ENCODE results near the gene SSUH2. TPM values are rescaled to one million over a fixed set of nuclear protein-coding genes. Genes with fewer than 3 reads are reported as not detected.

Gene SSUH2
- total and polyA plus RNA-seq, 2 of the 13 experiments (the other 11 are each of a cell fraction or from before 2014, with no cell fraction given): 38.1 to 136 TPM

GRCh38 chr3:8617921-8618320, 26.7 kb downstream of the SSUH2 start (continued):
- TF ChIP-seq TERF1 (CRISPR knock-in tag; IDR thresholded peaks at IDR 0.05): no peak
- no peak for TF ChIP-seq ZSCAN29 (CRISPR knock-in tag; conservative IDR thresholded peaks at IDR 0.05)
- no peak for TF ChIP-seq ZBTB33 (CRISPR knock-in tag; IDR thresholded peaks at IDR 0.05)
- TF ChIP-seq AKAP8 (CRISPR knock-in tag; IDR thresholded peaks at IDR 0.05): 0 out of 2 replicates have a peak, but pooled peaks have one; percentile 22
- no peak for TF ChIP-seq IKZF4 (CRISPR knock-in tag; IDR thresholded peaks at IDR 0.05; ENCODE audit: borderline replicate concordance, low read depth, not compliant biosample characterization)
- no peak for TF ChIP-seq CHCHD3 (CRISPR knock-in tag; IDR thresholded peaks at IDR 0.05)
- TF ChIP-seq ZSCAN22 (CRISPR knock-in tag; IDR thresholded peaks at IDR 0.05): no peak
- TF ChIP-seq AGO2 (optimal IDR thresholded peaks at IDR 0.05; ENCODE audit: low read depth, low read length): peak; percentile 31
- no peak for TF ChIP-seq NPAS2 (CRISPR knock-in tag; IDR thresholded peaks at IDR 0.05; ENCODE audit: borderline replicate concordance)

- BruUV-seq (replicated peaks): no TSS peak
- TF ChIP-seq BCL6 (CRISPR knock-in tag; IDR thresholded peaks at IDR 0.05) (no peak), ZNF20 (CRISPR knock-in tag; IDR thresholded peaks at IDR 0.05) (no peak), NFRKB (IDR thresholded peaks at IDR 0.05) (no peak), ZNF441 (CRISPR knock-in tag; IDR thresholded peaks at IDR 0.05; ENCODE audit: borderline replicate concordance) (no peak), NCOA5 (CRISPR knock-in tag; IDR thresholded peaks at IDR 0.05) (no peak)
- no peak for ATAC-seq
Measured at GRCh38 chr3:8610951-8611350, 33.6 kb downstream of the SSUH2 start.

More at GRCh38 chr3:8610951-8611350, 33.6 kb downstream of the SSUH2 start:
- ChIA-PET POLR2A (no interaction called here), CTCF (ENCODE audit: low intra/inter-chr PET ratio, low total read pairs) (no interaction called here)
- DNase-seq (ENCODE audit: low spot score) (no peak), FAIRE-seq (no peak)
- in situ Hi-C loops (cut with HindIII; ENCODE audit: extremely low pct_ligation_motif_present, low pct_unique_long_range_greater_than_20kb) (no loop called here), intact Hi-C loops (cut with micrococcal nuclease; ENCODE audit: unreplicated experiment) (no loop called here)
- H3K36me3 ChIP-seq (replicated peaks in 1 of 2; ENCODE audit: control insufficient read depth in 1 of 2, insufficient read depth in 2 of 2, low read length in 2 of 2): no peaks in the 10 kb centered on the region
- H3K79me2 ChIP-seq (ENCODE audit: insufficient read depth, low read length): no peaks in the 10 kb centered on the region
- no peaks in the 10 kb centered on the region; the same call in 1 of the 2 replicates for H3K4me1 ChIP-seq (ENCODE audit: insufficient read depth, low read length)
- H2AFZ ChIP-seq (ENCODE audit: low read length): no peak overlapping the region
- H3K4me3 ChIP-seq (replicated peaks in 1 of 3; ENCODE audit: insufficient read depth in 1 of 3, low read depth in 2 of 3, low read length in 3 of 3): no peak overlapping the region
- H3K9ac ChIP-seq (ENCODE audit: insufficient read depth, low read depth, low read length): no peak overlapping the region
- H3K27me3 ChIP-seq (ENCODE audit: control insufficient read depth in 1 of 2, insufficient read depth in 2 of 2, low read length in 2 of 2): no peaks in the 10 kb centered on the region
- H3K4me2 ChIP-seq (ENCODE audit: low read depth, low read length): no peak overlapping the region
- no peaks in the 10 kb centered on the region for H3K9me3 ChIP-seq (ENCODE audit: low read length)
- no peaks in the 10 kb centered on the region for H4K20me1 ChIP-seq (ENCODE audit: insufficient read depth, low read length)
- H3K27ac ChIP-seq (ENCODE audit: extremely low read length, insufficient read depth, low read length): no peak overlapping the region
- WGBS (ENCODE audit: low lambda C conversion rate): 89% methylated on average over 8 of the region's 8 CpGs

Measured in HepG2 (cell line).